ENCODE data around the gene SLC15A5.

DNA sequence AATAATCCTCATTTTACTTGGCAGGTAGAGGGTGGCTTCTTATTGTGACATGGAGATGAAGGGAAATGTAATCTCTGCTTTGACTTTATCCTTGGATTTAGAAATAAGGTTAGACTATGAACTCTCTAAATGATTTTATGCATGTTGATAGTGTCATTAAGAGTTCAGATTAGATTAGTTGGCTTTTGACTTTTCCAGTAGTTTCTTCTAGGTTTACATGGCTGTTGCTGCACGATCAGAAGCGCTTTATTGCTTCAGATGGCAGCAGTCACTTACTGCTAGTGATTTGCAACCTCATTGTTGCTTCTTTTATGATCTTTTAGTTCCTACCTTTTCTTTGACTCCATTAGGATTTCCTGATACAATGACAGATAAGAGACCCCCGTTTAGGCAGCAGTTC is 32.3 kb downstream of the SLC15A5 start:
- TF ChIP-seq POLR2A (IDR thresholded peaks at IDR 0.05; ENCODE audit: low read depth, low read length) = no peak
- TF ChIP-seq, protein P1, sequence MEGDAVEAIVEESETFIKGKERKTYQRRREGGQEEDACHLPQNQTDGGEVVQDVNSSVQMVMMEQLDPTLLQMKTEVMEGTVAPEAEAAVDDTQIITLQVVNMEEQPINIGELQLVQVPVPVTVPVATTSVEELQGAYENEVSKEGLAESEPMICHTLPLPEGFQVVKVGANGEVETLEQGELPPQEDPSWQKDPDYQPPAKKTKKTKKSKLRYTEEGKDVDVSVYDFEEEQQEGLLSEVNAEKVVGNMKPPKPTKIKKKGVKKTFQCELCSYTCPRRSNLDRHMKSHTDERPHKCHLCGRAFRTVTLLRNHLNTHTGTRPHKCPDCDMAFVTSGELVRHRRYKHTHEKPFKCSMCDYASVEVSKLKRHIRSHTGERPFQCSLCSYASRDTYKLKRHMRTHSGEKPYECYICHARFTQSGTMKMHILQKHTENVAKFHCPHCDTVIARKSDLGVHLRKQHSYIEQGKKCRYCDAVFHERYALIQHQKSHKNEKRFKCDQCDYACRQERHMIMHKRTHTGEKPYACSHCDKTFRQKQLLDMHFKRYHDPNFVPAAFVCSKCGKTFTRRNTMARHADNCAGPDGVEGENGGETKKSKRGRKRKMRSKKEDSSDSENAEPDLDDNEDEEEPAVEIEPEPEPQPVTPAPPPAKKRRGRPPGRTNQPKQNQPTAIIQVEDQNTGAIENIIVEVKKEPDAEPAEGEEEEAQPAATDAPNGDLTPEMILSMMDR (conservative IDR thresholded peaks at IDR 0.05; ENCODE audit: low read depth, low read length) = no peak
- no peak for TF ChIP-seq RFX5 (IDR thresholded peaks at IDR 0.05; ENCODE audit: low read depth, low read length)
- no peak for TF ChIP-seq BHLHE40 (IDR thresholded peaks at IDR 0.05; ENCODE audit: low read depth, low read length)
- TF ChIP-seq, protein P2, sequence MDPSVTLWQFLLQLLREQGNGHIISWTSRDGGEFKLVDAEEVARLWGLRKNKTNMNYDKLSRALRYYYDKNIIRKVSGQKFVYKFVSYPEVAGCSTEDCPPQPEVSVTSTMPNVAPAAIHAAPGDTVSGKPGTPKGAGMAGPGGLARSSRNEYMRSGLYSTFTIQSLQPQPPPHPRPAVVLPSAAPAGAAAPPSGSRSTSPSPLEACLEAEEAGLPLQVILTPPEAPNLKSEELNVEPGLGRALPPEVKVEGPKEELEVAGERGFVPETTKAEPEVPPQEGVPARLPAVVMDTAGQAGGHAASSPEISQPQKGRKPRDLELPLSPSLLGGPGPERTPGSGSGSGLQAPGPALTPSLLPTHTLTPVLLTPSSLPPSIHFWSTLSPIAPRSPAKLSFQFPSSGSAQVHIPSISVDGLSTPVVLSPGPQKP (IDR thresholded peaks at IDR 0.05; ENCODE audit: borderline replicate concordance, low read depth, low read length) = no peak
- TF ChIP-seq MAFK (IDR thresholded peaks at IDR 0.05; ENCODE audit: low read depth, low read length) = no peak

Measured in IMR-90 (cell line).